ENCODE measurements around the gene TM9SF4. TPM values are rescaled to one million over a fixed set of nuclear protein-coding genes. Genes with fewer than 3 reads are reported as not detected.
A peak's percentile ranks its signal among the peaks of the same experiment; 100 is the strongest.
"Not testable (repeated sequence)": the region's sequence is repeated elsewhere in the genome, so short reads cannot be mapped to it uniquely, and the experiment has no call there.

The TM9SF4 gene
- polyA plus RNA-seq, 4 donors, result 67.1 to 69.1 (median 67.9) TPM

DNA sequence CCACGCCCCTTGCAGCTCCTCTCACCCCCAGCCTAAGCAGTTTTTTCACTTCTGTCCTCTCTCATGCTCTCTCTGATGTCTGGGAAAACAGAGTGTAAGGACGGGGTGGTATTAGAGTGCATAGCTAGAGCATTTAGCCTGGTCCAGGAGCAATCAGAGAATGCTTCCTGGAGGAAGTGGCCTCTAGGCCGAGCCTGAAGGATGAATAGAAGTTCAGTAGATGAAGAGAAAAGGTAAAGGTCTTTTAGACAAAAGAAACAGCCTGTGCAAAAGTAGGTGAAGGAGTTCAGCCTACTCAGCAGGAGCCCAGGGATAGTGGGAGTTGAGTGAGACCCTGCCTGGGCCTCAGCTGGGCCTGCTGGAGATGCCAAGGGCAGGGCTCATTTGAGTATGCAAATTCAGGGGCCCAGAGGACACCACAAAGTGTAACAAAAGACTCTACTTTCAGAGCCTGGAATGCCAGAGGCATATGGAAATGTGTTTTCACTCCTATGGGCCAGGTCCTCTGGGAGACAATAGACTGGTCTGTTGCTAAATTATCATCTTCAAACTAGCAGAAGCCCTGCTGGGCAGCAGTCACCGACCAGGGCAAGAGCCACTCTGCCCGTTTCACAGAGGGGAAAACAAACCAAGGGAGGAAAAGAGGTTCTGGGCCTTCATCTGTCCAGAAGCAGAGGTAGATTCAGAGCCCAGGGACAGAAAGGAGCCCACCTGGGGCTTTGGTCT, 19.7 kb upstream of the TM9SF4 start:
- DNase-seq (ENCODE audit: low read depth in 4 of 4, low spot score in 3 of 4), result no peak

DNA sequence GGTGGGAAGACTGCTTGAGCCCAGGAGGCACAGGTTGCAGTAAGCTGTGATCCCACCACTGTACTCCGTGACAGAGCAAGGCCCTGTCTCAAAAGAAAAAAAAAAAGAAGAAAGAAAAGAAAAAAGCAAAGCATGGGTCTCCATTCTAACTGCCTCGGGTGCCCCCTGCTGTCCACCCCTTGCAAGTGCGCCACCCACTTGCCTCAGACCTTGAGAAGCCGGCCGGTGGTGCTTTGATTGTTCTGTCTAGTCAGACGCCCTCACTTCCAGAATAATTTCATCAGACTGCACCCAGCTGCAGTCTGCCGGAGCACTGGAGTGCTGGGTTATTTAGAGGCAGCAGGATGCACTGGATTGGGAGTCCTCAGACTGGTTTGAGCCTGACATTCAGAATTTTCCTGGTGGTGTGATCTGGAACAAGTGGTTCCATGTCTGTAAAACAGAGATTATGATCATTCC, 17.6 kb upstream of the TM9SF4 start:
- DNase-seq (ENCODE audit: low read depth in 4 of 4, low spot score in 3 of 4), result peak in 3 of 4 donors; percentile 47 to 60 (median 54)

DNA sequence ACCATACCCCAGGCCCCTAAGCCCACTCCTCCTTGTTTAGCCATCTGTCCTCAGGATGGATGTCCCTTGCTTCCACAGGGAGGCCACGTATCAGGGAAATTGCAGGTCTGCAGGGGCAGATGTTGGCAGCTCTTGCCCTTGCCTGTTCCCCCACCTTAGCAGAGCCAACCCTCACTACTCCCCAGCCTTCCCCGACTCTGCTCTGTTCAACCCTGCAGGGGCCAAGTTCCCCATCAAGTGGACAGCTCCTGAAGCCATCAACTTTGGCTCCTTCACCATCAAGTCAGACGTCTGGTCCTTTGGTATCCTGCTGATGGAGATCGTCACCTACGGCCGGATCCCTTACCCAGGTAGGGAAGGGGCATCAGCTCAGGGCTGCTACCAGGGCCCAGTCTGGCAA, 10.7 kb upstream of the TM9SF4 start:
- DNase-seq (ENCODE audit: low read depth in 4 of 4, low spot score in 3 of 4), result no peak

DNA sequence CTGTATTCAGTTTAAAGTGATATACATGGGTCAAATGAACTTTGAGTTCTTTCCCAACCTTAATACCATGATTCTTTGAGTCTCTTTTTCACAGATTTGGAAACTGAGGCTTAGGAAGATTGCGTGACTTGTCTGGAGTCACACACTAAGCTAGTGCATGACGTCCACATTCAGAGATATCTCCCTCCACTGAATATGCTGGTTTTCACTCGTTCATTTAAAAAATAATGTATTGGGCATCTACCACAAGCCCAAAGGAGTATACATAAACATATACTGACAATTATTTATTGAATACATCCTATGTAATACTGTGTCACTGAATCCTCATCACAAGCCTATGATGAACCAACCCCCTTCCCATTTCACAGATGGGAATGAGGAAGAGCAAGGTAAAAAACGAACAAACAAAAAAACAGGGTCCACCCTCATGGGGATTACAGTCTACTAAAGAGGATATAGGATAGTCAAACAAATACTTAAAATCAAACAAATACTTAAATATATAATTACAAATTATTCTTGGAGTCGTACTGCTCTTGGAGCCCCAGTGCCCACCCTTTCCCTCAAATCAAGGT, 611 bp upstream of the TM9SF4 start:
- no peak for DNase-seq (ENCODE audit: low read depth in 4 of 4, low spot score in 3 of 4)

DNA sequence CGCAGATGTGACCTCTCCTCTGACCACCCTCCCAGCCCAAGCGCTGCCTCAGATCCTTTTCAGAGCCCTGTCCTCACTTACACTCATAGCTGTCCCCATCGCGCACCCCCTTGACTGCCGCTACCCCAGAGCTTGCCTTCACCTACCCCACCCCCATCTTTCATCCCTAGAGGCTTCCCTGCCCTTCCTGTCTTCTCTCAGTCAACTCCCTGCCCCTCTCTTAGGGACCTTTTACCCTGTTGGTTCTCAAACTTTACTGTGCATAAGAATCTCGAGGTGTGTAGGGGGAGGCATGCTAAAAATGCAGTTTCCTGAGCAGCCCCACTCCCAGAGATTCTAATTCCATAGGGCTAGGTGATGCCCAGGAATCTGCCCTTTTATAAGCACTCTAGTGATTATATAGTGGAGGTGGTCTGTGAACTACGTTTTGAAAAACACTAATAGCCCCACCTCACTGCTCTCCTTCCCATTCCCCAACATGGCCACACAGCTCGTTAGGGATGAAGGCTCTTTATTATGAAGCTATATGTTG, 725 bp downstream of the TM9SF4 start:
- DNase-seq (ENCODE audit: low read depth in 4 of 4, low spot score in 3 of 4), result no peak

DNA sequence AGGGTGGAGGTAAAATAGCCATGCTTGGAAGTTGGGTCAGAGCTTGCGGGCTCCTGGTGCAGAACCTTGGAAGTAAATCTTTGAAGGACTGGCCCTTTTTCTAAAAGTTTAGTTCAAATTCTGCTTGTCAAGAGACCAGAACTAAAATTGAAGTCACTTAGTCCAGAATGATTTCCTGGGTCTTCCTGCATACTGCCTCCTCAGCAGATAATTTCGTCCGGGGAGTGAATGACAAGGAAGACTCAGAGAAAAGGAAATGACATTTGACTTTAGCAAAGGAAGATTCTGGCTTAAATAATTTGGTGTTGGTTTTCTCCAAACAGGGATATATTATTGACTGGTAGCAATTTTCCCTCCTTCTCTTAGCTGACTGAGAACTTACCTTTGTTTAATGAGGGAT, 1.2 kb downstream of the TM9SF4 start:
- DNase-seq (ENCODE audit: low read depth in 4 of 4, low spot score in 3 of 4), result no peak

DNA sequence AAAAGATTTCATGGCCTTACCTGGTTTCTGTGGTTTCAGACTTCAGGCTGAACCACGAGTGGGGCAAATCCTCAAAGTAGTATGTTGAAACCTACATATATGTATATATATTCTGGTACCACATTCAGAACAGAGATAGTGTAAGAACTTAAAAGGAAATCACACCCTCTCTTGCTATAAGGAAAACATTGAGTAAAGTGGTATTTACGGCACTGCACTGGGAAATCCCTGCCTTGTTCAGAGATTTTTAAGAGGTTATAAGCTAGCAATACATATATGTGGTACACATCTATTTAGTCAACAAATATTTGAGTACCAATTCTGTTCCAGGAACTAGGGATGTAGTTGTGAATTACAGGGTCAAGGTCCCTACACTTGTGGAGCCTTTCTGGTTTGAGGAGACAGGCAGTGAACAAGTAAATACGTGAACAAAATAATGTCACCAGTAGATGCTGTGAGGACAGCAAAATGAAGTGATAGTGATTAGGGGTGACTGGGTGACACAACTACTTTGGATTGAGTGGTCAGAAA, 1.7 kb downstream of the TM9SF4 start:
- DNase-seq (ENCODE audit: low read depth in 4 of 4, low spot score in 3 of 4), result no peak

DNA sequence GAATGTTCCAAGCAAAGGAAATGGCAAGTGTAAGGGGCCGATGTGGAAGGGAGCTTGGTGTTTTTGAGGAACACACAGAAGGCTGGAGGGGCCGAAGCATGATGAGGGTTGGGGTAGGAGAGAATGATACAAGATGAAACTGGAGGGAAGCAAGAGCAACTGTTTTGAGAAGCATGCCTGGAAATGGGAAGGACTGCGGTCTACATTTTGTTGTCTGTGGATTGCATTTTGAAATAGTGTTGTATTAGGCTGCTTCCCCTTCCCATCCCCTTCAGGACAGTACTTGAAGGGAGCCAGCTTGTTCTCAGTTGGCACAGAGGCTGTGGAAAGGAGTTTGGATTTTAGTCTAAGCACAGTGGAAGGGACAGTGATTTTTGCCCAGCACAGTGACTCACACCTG, 2.2 kb downstream of the TM9SF4 start:
- DNase-seq (ENCODE audit: low read depth in 4 of 4, low spot score in 3 of 4), result no peak

DNA sequence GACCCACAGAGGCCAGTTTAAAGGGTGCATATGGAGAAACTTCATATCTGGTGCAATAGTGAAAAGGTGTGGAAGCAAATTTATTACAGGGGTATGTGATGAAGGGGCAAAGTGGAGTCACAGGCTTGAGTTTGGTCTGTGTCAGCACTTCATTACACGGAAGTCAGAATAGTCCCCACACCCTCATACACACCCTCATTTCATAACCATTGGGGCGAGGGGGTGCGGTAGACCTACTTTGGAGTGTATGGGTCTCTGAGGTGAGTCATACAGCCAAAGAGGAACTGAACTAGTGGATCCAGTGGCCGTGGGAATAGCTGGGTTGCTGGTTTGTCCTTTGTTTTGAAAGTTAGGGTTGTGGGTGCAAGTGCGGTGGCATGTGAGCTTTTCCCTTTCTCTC, 3.3 kb downstream of the TM9SF4 start:
- no peak for DNase-seq (ENCODE audit: low read depth in 4 of 4, low spot score in 3 of 4)

DNA sequence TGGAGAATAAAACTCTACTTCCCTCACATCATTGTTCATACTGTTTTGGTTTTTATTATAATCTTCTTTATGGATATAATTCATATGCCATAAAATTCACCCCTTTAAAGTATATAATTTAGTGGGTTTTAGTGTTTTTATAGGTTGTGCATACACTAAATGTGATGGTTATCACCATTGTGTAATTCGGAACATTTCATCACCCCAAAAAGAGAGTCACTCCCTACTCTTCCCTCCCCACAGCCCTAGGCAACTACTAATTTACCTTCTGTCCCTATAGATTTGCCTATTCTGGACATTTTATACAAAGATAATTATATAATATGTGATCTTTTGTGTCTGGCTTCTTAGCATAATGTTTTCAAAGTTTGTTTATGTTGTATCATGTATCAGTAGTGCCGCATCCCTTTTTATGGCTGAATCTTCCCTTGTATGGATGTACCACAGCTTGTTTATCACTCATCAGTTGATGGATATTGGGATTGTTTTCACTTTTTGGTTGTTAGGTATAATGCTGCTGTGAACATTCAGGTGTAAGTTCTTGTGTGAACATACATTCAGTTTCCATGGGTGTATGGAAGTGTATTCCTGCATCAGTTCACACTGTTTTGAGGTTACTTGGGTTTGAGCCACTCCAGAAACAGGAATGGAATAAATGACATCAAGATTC, 4.2 kb downstream of the TM9SF4 start:
- DNase-seq (ENCODE audit: low read depth in 4 of 4, low spot score in 3 of 4), result no peak

DNA sequence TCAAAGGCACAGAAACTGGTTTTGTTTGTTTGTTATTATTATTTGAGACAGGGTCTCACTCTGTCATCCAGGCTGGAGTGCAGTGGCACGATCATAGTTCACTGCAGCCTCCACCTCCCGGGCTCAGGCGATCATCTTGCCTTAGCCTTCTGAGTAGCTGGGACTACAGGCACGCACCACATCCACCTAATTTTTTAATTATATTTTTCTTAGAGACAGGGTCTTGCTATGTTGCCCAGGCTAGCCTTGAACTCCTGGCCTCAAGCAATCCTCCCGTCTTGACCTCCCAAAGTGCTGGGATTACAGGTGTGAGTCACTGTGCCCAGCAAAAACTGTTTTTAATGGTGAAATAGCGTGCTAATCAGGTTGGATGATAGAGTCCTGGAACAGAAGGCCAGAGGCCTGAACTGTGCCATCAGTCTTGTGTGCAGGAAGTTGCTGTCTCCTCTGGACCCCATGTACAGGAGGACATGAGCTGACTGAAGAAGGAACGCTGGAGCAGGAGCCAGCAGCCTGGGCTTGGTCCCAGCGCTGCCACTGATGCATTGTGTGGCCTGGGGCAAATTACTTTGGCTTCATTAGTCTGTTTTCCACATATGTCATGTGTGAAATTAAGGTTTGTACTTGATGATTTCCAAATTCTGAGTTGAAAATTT, 4.9 kb downstream of the TM9SF4 start:
- no peak for DNase-seq (ENCODE audit: low read depth in 4 of 4, low spot score in 3 of 4)

DNA sequence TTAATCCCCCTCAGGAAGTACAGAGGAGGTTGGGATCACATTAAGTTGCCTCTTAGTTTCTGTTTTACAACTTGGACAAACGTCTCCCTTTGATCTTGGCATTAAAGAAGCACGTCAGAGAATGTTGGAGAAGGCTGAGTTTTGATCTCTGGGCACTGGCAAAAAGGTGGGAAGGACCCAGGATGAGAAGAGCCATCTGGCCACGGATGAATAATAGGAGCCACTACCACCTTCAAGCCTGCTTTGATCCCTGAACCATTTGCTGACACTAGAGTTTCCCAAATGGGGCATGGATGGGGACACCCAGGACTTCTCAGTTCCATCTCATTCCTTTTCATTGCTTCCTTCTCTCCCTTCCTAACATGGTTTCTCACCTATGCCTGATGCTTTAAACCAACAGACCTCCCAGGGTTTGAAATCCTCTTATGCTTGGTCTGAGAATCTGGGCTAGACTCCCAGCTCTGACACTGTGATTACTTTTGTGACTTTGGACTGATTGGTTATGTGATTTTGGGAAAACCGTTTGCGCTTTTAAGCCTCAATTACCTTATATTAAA, 5.8 kb downstream of the TM9SF4 start:
- DNase-seq (ENCODE audit: low read depth in 4 of 4, low spot score in 3 of 4), result no peak

DNA sequence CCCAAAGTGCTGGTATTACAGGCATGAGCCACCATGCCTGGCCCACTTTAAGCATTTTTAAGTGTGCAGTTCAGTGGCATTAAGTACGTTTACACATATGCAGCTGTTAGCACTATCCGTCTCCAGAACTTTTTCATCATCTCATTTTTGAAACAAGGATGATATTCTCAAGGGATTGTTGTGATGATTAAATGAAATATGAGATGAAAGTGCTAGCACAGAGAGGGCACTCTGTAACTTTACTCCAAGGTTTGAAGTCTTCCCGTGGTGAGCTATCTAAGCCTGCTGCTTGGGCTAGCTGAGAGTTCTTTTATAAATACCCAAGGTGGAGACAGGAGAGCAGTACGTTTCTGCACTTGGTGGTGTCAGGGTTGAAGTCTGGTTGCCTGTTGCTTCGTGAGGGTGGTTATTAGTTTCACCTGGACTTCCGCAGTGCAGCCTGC, 6.6 kb downstream of the TM9SF4 start:
- DNase-seq (ENCODE audit: low read depth in 4 of 4, low spot score in 3 of 4), result no peak

DNA sequence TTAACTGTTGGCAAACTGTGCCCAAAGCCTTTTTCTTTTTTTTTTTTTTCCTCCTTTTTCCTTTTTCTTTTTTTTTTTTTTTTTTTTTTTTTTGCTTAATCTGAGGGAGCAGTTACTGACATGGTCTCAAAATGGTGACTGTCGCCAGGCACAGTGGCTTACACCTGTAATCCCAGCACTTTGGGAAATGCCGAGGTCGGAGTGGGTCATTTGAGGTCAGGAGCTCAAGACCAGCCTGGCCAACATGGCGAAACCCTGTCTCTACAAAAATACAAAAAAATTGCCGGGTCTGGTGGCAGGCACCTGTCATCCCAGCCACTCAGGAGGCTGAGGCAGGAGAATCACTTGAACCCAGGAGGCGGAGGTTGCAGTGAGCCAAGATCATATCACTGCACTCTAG, 7.3 kb downstream of the TM9SF4 start:
- not testable (repeated sequence) for DNase-seq (ENCODE audit: low read depth in 4 of 4, low spot score in 3 of 4)

DNA sequence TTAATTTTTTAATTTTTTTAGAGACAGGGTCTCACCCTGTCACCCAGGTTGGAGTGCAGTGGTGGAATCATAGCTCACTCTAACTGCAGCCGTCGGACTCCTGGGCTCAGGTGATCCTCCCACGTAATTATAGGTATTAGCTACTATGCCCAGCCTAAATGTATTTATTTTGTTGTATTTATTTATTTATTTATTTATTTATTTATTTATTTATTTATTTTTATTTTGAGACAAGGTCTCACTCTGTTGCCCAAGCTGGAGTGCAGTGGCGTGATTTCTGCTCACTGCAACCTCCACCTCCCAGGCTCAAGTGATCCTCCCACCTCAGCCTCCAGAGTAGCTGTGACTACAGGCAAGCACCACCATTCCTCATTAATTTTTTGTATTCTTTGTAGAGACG, 8.9 kb downstream of the TM9SF4 start:
- DNase-seq (ENCODE audit: low read depth in 4 of 4, low spot score in 3 of 4), result not testable (repeated sequence)

DNA sequence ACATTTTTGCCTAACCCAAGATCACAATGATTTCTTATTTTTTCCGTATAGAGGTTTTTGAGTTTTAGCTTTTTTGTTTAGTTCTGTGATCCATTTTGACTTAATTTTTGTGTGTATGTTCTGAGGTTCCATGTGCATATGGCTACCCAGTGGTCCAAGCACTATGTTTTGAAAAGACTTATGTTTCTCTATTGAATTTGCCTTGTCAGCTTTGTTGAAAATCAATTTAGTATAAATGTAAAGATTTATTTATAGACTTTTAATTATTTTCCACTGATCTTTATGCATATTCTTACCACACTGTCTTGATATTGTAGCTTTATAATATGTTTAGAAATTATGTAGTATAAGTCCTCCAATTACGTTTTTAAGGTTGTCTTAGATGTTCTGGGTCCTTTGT, 10.2 kb downstream of the TM9SF4 start:
- DNase-seq (ENCODE audit: low read depth in 4 of 4, low spot score in 3 of 4), result no peak

DNA sequence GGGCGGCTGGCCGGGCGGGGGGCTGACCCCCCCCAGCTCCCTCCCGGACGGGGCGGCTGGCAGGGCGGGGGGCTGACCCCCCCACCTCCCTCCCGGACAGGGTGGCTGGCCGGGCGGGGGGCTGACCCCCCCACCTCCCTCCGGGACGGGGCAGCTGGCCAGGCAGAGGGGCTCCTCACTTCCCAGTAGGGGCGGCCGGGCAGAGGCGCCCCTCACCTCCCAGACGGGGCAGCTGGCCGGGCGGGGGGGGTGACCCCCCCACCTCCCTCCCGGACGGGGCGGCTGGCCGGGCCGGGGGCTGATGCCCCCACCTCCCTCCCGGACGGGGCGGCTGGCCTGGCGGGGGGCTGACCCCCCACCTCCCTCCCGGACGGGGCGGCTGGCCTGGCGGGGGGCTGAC, 12.4 kb downstream of the TM9SF4 start:
- DNase-seq (ENCODE audit: low read depth in 4 of 4, low spot score in 3 of 4), result not testable (repeated sequence)

DNA sequence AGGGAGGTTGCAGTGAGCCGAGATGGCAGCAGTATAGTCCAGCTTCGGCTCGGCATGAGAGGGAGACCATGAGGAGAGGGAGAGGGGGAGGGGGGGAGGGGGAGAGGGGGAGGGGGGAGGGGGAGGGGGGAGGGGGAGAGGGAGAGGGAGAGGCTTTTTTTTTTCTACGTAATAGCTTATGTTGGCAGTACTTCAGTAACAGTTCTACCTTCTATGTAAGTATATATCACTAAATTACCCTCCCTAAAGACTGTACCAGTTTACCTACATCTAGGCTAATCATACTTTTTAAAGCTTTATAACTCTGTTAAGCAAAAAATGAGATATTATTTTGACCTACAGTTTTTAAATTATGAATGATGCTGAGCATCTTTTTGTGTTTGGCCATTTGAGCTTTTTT, 13.6 kb downstream of the TM9SF4 start:
- DNase-seq (ENCODE audit: low read depth in 4 of 4, low spot score in 3 of 4), result no peak

DNA sequence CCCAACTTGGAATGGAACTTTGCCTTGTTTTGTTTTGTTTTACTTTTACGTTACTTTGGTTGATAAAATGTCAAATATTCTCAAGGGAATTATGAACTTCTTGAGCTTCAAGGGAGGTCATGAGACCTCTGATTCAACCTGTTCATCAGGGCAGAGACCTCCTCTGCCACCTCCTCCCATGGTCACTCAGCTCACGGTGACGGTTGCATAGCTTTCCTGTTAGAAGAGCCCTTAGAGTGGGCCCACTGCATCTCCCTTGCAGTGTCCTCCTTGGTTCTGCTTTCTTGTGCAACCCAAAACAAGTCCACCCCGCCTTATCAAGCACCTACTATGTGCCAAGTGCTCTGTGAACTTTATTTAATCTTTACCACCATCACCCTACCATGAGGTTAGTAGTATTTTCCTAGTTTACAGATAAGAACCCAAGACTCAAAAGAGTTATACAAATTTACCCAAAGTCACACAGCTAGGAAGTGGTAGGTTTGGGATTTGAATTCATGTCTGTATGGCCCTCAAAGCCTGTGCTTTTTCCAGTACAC, 15.5 kb downstream of the TM9SF4 start:
- DNase-seq (ENCODE audit: low read depth in 4 of 4, low spot score in 3 of 4), result no peak

DNA sequence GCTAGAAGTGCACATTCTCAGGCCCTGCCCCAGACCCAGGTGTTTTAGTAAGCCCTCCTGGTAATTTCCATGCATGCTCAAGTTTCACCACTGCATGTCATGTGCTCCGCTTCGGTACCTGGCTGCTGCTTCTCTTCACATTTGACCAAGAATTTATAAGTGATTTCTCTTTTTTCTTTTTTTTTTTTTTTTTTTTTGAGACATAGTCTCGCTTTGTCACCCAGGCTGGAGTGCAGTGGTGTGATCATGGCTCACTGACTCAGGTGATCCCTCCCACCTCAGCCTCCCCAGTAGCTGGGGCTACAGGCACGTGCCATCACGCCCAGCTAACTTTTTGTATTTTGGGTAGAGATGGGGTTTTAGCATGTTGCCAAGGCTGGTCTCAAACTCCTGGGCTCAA, 16.0 kb downstream of the TM9SF4 start:
- no peak for DNase-seq (ENCODE audit: low read depth in 4 of 4, low spot score in 3 of 4)

Measured in left renal pelvis (tissue), 4 donors.